ENCODE data around the gene NOVA1.

The NOVA1 gene

DNA sequence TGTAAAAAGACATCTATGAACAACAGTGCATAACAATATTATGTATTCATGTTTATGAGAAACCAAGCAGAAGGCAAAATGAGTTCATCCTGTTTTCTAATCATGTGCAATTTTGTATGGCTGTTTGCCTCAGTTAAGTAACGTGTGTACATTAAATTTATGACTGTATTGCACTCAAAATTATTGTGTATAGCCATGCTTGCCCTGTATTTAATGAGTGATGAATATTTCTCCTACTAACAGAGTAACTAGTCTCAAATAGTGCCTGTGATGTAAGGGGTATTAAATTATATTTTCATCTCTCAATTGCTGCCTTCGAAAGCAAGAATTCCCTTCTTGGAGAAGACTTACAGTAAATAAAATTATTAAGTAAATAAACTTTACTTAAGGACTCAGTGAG is 154.2 kb downstream of the NOVA1 start:
- DNase-seq: no peak

DNA sequence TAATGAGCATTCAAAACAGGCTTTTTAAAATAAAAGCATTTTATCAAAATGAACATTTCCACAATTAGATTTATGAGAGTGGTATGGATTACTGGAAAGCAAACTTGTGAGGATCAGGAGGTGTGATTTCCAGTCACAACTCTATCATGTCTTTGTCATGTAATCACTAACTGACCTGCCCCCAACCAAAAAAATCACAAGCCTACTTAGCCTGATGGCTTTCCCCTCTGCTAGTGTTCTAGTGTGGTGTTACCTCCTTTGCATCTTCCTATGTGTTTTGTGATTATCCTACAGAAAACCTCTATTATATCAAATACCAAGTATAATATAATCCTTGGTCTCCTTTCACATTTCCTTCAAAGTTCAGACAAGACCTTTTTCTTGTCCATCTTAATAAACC is 168.6 kb downstream of the NOVA1 start:
- no peak for DNase-seq

DNA sequence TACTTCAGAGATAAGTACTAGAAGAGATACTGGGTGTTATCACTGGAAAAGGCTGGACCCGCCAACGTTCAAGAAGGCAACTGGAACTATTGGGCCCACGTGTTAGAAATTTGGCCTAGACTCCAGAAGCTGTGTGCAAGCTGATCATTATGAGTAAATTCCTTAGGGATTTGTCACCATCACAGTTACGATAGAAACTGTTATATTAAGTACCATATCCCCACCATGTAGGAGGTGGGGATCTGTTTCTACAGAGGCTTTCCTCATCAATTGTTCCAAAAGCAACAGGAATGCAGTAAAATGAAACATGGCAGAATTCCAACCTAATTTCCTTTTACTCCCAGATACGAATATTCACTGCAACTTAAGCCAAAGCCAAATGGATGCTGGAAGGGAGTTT is 170.7 kb downstream of the NOVA1 start:
- DNase-seq: no peak

DNA sequence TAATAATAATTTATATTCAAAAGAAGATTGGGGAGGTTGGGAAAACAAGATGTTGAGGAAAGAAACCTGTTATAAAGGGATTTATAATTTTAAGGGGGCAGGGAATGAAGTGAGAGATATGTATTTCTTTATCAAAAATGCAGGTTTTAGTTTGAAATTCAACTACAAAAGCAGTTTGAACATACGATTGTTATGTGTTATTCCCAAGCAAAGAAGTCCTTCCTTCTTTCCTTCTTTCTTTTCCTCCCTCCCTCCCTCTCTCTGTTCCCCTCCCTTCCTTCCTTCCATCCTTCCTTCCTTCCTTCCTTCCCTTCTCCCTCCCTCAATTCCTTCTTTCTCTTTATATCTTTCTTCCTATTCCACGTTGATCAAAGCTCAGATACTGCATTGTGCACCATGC is 173.3 kb downstream of the NOVA1 start:
- DNase-seq: no peak

DNA sequence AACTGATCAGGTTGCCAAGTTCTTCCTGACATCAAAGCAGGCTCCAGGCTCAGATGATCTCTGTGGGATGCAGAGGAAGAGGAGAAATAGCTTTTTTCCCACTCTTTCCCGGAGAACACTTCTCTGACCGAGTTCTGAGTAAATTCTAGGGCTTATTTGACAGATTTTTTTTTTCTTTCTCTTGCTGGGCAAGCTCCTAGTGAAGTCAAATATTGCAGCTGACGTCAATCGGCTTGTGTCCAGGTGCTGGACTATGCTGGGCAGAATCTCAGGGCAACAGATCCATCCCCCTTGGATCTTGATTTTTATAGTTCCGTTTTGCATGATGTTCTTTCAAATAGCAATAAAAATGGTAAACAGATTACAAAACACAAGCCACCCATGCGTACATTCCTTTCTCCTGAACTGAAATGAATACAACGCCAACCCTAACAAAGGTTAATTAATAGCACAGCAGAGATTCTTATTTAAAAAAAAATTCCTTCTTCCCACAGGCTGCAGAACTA is 182.2 kb downstream of the NOVA1 start:
- no peak for DNase-seq

DNA sequence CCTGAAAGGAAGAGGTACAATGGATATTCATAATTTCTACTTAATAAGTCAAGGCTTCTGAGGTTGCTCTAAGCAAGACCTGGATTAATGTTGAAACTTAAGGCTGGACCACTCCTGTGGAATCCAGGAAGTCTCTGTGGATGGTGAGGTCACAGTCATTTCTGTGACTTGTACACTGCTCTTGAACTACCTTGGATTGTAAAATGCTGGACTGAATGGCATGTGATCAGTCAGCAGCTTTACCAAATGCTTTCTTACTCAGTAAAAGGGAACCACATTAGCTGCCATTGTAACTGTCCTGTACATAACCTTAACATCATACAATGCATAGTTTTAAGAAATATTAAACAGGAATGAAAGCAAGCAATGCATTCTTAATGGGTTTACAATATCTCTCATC is 182.9 kb downstream of the NOVA1 start:
- DNase-seq: no peak

DNA sequence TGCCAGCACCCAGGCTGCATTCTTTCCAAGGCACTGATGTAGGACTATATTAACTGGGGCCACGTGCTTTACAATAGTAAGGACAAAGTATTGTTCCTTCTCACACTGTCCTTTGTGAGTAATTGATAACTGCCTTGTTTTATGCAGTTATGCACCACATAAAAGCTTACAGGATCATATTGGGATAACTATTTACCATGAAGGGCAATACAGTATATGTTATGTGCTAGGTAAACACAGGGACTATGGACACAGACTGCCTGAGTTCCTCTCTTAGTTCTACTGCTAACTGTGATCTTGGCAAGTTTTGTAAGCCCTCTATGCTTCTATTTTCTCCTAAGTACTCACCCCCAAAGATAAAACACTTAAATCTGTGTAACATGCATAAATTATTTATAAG is 183.7 kb downstream of the NOVA1 start:
- no peak for DNase-seq

DNA sequence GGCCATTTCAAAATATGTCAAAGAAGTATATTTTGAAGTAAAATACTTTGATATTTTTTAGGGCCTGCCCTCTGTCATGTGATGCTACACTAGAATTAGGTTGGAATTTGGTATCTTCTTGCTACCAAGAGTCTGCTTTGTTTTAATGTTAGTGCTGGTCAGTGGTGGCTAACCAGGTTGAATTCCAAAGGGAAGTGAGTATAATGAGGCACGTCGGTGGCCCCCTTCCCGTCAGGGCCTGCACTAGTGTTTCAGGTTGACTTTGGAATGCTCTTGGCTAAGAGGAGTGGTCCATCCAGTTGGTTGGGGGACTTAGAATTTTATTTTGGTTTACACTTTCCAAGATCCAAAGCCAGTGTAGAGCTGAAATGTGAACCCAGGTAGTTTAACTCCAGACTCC is 185.4 kb downstream of the NOVA1 start:
- no peak for DNase-seq

DNA sequence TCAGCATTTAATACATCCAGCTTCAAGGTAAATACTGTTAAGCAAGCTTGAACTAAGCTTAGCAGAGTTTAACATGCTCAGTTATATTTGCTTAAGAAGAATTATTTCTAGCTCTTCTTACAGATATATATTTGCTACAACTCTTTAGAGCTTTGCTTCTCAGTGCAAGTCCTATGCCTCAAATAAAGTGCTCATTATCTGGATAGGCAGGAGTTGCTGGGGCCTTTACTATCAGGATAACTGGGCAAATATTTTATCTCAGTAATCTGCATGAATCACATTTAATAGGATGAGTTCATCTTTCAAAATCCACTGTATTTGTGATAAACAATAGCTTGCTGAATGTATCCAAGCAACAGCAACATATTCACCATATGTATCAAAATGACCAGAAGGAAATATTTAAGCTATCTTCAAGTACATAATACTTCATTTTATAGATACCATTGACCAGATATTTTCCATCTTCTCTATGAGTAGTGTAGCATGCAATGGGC is 187.6 kb downstream of the NOVA1 start:
- DNase-seq: no peak

DNA sequence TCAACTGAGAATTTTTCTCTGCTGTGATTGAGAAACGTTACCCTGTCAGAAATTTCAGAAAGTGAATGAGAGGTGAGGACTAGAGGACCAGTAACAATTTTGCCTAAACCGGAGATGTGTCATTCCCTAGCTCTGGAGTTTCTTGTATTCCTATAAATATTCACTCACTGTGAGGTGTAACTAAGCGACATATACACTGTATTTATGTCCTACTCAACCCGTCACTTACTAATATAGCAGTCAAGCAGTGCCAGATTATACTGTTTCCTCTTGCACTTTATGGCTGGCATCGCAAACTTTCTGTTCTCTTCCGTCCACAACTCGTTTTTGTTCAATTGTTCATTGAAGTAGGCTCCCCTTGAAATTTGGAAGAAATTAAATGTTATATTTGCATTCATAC is 192.9 kb downstream of the NOVA1 start:
- no peak for DNase-seq

DNA sequence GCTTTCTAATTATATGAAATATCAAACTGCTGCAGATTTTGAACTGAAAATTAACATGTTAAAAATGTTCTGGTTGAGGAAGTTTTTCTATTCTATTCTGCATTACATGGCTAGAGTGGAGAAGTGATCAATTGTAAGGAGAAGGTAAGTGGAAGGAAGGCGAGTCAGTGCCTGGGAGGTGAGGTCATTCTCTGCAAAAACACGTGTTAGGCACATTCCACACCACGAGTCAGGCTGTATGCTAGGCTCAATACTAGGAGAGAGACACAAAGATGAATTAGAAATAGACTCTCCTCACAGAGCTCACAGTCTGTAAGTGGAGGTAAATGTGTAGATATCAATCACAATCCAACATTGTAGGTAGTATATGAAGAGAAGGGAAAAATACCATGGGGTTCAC is 194.1 kb downstream of the NOVA1 start:
- no peak for DNase-seq

DNA sequence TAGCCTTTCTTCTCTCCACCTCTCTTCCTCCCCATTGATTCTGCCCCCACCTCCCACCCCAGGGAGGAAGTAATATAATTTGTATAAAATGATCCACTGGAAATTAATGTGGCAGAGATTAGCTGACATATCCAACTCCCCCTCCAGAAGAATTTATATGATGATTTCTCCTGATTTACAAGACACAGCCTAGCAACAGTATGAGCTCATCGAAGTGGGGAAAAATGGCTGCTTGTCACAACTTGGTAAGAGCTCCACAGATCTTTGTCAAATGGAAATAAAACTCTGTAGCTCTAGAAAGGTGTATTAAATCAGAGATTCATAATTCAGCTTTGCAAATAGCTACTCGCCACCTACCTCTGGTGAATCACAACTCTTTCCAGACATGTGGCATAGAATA is 195.7 kb downstream of the NOVA1 start:
- DNase-seq: no peak

DNA sequence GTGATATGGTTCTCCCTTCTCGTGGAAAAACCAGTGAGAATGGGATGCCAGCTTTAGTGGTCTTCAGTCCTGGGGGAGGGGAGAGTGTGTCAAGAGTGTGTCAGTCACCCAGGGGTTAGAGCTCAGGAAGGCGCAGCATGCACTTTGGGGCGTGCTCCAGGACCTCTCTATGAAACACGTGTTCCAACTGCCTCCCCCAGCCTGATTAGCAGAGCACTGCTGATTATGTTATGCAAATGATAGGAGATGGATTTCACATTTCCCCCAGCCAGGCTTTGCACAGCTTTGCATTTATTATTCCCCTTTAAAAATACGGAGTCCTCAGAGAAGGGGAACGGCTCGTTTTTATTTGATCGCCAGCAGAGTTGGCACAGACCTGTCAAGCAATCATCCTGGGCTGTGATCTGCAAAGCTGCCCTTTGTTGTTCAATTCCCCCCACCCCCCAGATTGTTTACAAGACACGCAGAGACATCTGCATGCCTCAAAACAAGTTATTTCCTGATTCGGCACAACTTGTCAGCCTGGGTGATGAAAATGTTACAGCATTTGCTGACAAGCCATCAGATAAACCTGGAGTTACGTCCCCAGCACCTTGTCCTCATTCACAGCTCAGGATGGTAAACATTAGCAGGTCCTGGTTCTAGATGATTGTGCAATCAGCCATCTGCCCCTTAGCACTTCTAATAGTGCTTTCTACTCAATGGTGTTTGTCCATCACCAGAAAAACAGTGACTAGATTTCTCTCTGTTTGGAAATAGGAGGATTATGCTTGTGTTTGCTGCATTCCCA is 196.5 kb downstream of the NOVA1 start:
- no peak for DNase-seq

DNA sequence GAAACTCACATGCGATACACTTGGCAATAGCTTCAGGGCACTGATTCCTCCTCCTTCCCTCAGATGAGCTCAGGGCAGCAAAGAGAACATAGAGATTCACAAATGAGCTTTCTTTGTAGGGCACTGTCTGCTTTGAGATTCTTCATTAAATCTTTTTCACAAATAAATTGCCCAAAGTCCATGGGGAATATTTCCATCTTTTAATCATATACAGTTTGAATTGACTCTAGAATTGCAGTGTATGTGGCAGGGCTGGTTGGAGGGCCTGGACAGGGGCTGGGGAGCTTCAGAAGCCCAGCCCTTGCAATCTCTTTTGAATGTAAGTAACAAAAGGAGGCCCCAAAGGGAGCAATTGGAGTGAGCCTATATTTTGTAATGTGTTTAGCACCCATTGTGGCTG is 197.5 kb downstream of the NOVA1 start:
- DNase-seq: no peak

DNA sequence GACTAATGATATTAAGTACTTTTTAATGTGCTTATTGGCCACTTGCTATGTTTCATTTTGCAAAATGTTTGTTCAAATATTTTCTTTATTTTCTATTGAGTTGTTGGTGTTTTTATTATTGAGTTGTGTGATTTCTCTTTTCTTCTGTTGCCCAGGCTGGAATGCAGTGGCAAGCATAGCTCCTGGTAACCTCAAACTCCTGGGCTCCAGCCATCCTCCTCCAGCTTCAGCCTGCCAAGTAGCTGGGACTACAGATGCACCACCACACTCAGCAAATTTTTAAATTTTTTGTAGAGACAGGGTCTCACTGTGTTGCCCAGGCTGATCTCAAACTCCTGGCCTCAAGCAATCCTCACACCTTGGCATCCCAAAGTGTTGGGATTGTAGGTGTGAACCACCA is 199.2 kb downstream of the NOVA1 start:
- no peak for DNase-seq
